OCI-LY1 (cell line): ENCODE measurements around the gene TNFRSF21.

Experiments used
- CTCF ChIP-seq: fragments of 200-600 bp; sonication (generic), shearing (Covaris generic); IDR thresholded peaks from 2 replicates; pipeline ENCODE4 v1.5.1; 2017; ENCODE audit warnings: mild to moderate bottlenecking, antibody characterized with exemption, low read length, moderate library complexity, mixed read lengths
- EZH2 ChIP-seq: fragments of 200-600 bp; sonication (generic), shearing (Covaris generic); IDR thresholded peaks from 2 replicates; pipeline ENCODE4 v1.8.0; 2017; ENCODE audit warnings: borderline replicate concordance, mixed run types, mild to moderate bottlenecking, antibody characterized with exemption, low read length, moderate library complexity, mixed read lengths

- TF ChIP-seq CTCF, result no peak
- no peak for TF ChIP-seq EZH2
Observed at GRCh38 chr6:47258724-47259347, 50.9 kb downstream of the TNFRSF21 start.
